H1 (cell line): ENCODE data around the gene RGL1. TPM values are rescaled to one million over a fixed set of nuclear protein-coding genes. Genes with fewer than 3 reads are reported as not detected.

Experiments used
- CBX5 ChIP-seq: fragments of 300-800, 300-1000 bp; sonication (generic); IDR thresholded peaks from 2 replicates; pipeline ENCODE4 v1.7.1; 2016; ENCODE audit warnings: antibody characterized with exemption, low read length, low read depth
- FOSL1 ChIP-seq: IDR thresholded peaks from 2 replicates; pipeline ENCODE4 v1.6.1; 2011; ENCODE audit warnings: mild to moderate bottlenecking, low read depth, low read length, moderate library complexity; ENCODE audit not compliant: insufficient read depth
- JUND ChIP-seq: IDR thresholded peaks from 2 replicates; pipeline ENCODE4 v1.6.1; 2011; ENCODE audit warnings: mild to moderate bottlenecking, improper control_type of control experiment, low read length
- POLR2A ChIP-seq, 2 experiments: IDR thresholded peaks; 1 replicate in 1 of 2; 2 replicates in 1 of 2; pipeline ENCODE4 v1.6.1; 2011; ENCODE audit warnings: low read depth in 2 of 2, low read length in 2 of 2, mild to moderate bottlenecking in 2 of 2; ENCODE audit errors: control extremely low read depth in 1 of 2
- YY1 ChIP-seq: IDR thresholded peaks from 2 replicates; pipeline ENCODE4 v1.6.1; 2011; ENCODE audit warnings: low read depth, mild to moderate bottlenecking, low read length
- polyA plus RNA-seq, 7 experiments: library from polyadenylated mRNA; depleted of rRNA in 3 of 7; stranded (reverse) in 5 of 7; unstranded in 2 of 7; fragments of >200 nt in 5 of 7; fragments of 200-250 nt in 2 of 7; gene quantifications; 1 replicate in 5 of 7; 2 replicates in 1 of 7; 4 replicates in 1 of 7; pipeline versions ENCODE4 v1.2.1 to v1.2.3, GENCODE V29; 2011 to 2013; ENCODE audit warnings: missing spikeins in 2 of 7, mixed read lengths in 2 of 7
- total RNA-seq: library from RNA; stranded (reverse); fragmentation: NEBNext Ultra II Directional; extraction: Animal tissue kit (Norgen Biotek cat#: 25700); gene quantifications from 2 replicates; pipeline ENCODE4 v1.2.1, GENCODE V29; 2021
- TF ChIP-seq, protein P1 (sequence below), 3 experiments: IDR thresholded peaks; 1 replicate in 2 of 3; 2 replicates in 1 of 3; pipeline versions ENCODE4 v1.5.1 to v1.6.1; 2011; ENCODE audit warnings: low read length in 3 of 3, mild to moderate bottlenecking in 3 of 3, inconsistent platforms in 2 of 3, low read depth in 1 of 3, moderate library complexity in 1 of 3; ENCODE audit not compliant: insufficient read depth in 1 of 3; ENCODE audit errors: control extremely low read depth in 1 of 3
- TF ChIP-seq, protein P2 (sequence below): IDR thresholded peaks from 2 replicates; pipeline ENCODE4 v1.6.1; 2012; ENCODE audit warnings: inconsistent platforms
- TF ChIP-seq, protein P3 (sequence below): IDR thresholded peaks from 2 replicates; pipeline ENCODE4 v1.6.1; 2011; ENCODE audit warnings: low read depth, mild to moderate bottlenecking, low read length; ENCODE audit not compliant: insufficient read depth

RGL1 gene
- total and polyA plus RNA-seq, 2 of the 8 experiments (the other 6 are each of a cell fraction or from before 2014, with no cell fraction given): 0.98 to 2.4 TPM

DNA sequence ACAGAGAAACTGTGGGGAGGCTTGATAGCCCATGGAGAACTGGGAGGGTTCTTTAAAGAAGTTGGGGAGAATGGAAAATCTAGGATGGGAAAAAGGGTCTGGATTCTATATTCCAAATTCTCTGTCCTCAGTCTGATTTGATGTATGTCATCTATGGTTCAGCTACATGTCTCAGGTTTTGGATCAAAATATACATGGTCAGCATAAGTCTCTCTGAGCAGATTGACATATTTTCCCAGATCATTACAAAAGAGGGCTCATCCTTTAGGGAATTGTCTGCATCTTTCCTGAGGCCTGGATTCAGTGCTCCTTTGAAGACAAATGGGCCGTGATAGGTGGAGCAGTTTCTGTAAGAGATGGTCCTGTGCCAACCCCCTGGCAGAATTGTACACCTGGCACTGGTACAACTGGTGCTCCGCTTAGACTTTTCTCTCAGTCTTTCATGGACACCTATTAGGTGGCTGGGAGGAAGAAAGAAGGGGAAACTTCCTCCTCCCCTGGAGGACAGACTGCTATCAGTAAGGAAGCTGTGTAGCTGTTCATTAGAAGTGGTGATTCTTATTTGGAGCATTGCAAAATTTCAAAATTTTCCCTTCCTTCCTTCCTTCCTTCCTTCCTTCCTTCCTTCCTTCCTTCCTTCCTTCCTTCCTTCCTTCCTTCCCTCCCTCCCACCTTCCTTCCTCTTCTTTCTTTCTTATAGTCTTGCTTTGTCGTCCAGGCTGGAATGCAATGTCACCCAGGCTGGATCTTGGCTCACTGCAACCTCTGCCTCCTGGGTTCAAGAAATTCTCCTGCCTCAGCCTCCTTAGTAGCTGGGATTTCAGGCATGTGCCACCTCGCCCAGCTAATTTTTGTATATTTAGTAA lies 26.1 kb upstream of the RGL1 start (continued):
- TF ChIP-seq, protein P1, sequence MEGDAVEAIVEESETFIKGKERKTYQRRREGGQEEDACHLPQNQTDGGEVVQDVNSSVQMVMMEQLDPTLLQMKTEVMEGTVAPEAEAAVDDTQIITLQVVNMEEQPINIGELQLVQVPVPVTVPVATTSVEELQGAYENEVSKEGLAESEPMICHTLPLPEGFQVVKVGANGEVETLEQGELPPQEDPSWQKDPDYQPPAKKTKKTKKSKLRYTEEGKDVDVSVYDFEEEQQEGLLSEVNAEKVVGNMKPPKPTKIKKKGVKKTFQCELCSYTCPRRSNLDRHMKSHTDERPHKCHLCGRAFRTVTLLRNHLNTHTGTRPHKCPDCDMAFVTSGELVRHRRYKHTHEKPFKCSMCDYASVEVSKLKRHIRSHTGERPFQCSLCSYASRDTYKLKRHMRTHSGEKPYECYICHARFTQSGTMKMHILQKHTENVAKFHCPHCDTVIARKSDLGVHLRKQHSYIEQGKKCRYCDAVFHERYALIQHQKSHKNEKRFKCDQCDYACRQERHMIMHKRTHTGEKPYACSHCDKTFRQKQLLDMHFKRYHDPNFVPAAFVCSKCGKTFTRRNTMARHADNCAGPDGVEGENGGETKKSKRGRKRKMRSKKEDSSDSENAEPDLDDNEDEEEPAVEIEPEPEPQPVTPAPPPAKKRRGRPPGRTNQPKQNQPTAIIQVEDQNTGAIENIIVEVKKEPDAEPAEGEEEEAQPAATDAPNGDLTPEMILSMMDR (IDR thresholded peaks at IDR 0.05; ENCODE audit: control extremely low read depth in 1 of 3, insufficient read depth in 1 of 3, low read depth in 1 of 3, low read length in 3 of 3): no peak
- TF ChIP-seq JUND: no peak
- no peak for TF ChIP-seq POLR2A (IDR thresholded peaks at IDR 0.05; ENCODE audit: control extremely low read depth in 1 of 2, low read depth in 2 of 2, low read length in 2 of 2)
- TF ChIP-seq, protein P2, sequence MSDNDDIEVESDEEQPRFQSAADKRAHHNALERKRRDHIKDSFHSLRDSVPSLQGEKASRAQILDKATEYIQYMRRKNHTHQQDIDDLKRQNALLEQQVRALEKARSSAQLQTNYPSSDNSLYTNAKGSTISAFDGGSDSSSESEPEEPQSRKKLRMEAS: no peak
- TF ChIP-seq, protein P3, sequence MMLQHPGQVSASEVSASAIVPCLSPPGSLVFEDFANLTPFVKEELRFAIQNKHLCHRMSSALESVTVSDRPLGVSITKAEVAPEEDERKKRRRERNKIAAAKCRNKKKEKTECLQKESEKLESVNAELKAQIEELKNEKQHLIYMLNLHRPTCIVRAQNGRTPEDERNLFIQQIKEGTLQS: no peak
- no peak for TF ChIP-seq YY1
- TF ChIP-seq FOSL1: no peak
- TF ChIP-seq CBX5: no peak
